LNCAP (cell line): ENCODE data around the gene EXOSC5.

Experiments used
- TF ChIP-seq, protein P1 (sequence below): fragments of 450-650 bp; IDR thresholded peaks from 2 replicates; pipeline ENCODE4 v1.5.1; 2017; ENCODE audit warnings: mild to moderate bottlenecking

Gene EXOSC5

DNA sequence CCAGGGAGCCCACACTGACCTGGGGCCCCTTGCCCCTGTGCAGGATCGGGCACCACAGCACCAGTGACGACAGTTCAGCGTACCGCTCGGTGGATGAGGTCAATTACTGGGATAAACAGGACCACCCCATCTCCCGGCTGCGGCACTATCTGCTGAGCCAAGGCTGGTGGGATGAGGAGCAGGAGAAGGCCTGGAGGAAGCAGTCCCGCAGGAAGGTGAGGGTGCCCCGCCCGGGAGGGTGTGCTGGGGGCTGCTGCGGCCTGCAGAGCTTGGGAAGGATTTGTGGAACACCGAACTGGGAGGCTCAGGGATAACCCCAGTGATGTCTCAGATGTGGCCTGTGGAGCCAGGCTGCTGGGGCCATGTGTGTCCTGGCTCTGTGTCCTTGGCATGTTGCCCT is 25.8 kb upstream of the EXOSC5 start:
- TF ChIP-seq, protein P1, sequence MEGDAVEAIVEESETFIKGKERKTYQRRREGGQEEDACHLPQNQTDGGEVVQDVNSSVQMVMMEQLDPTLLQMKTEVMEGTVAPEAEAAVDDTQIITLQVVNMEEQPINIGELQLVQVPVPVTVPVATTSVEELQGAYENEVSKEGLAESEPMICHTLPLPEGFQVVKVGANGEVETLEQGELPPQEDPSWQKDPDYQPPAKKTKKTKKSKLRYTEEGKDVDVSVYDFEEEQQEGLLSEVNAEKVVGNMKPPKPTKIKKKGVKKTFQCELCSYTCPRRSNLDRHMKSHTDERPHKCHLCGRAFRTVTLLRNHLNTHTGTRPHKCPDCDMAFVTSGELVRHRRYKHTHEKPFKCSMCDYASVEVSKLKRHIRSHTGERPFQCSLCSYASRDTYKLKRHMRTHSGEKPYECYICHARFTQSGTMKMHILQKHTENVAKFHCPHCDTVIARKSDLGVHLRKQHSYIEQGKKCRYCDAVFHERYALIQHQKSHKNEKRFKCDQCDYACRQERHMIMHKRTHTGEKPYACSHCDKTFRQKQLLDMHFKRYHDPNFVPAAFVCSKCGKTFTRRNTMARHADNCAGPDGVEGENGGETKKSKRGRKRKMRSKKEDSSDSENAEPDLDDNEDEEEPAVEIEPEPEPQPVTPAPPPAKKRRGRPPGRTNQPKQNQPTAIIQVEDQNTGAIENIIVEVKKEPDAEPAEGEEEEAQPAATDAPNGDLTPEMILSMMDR = no peak

DNA sequence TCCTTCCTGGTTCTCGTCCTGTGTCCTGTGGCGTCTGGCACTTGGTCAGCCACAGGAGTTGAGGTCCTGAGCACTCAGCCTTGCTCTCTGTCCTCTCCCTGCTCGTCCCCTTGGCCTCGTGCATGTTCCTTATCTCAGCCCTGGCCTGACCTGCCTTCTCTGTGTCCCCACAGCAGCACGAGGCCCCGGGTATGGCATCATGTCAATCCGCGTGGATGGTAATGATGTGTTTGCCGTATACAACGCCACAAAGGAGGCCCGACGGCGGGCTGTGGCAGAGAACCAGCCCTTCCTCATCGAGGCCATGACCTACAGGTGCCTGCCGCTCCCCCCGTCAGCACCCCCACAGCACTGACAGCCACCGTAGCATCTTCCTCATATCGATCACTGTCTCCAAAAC is 25.3 kb upstream of the EXOSC5 start:
- TF ChIP-seq, protein P1 = no peak

DNA sequence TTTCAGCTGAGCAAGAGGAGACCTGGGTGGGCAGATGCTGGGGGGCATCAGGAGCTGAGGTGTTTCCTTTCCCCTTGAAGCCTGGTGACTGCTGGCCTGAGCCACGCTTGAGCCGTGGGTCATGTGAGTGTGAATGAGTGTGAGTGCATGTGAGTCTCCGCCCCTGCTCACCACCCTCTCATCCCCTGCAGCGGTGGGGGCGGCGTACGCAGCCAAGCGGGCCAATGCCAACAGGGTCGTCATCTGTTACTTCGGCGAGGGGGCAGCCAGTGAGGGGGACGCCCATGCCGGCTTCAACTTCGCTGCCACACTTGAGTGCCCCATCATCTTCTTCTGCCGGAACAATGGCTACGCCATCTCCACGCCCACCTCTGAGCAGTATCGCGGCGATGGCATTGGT is 24.8 kb upstream of the EXOSC5 start:
- TF ChIP-seq, protein P1 = no peak

DNA sequence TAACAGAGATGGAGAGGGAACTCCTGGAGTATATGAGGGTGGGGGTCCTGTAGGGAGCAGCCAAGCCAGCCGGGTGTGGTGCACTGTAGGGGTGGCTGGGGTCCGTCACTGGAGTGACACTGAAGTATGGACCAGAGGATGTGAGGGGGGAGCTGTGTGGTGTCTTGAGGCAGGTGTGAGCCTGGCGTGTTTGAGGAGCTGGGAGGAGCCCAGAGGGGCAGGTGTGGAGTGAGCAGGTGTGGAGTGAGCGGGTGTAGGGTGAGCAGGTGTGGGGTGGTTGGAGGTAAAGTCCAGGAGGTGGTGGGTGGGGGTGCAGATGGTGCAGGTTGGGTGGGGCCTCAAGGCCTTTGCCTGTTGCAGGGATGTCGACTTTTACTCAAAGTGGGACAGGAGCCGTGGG is 24.2 kb upstream of the EXOSC5 start:
- TF ChIP-seq, protein P1 = no peak

DNA sequence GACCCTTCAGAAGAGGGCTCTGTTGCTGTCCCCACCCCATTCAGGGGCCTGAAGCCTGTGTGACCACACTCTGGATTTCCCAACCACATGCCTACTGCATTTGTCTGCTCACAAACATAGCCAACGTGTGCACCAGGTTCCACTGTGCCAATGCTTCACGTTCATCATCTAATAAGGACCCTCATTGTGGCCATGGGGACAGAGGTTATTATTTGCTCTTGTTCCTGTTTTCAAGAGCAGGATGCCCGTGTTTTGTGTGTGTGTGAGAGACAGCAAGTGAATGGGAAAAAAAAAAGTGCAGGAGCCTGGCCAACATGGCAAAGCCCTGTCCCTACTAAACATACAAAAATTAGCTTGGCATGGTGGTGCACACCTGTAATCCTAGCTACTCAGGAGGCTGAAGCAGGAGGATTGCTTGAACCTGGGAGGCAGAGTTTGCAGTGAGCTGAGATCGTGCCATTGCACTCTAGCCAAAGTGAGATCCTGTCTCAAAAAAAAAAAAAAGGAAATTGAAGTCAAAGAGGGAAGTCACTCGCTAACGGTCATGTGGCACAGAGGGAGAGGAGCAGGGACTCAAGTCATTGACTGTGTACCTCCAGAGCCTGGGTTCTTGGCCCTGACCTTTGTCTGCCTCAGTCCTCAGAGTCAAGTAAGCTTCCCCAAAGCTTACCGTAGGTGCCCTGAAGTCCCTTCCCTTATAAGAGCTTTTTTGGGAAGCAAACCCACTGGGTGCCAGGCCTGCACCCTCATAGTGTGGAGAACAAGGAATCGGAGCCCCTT is 23.1 kb upstream of the EXOSC5 start:
- TF ChIP-seq, protein P1 = no peak

DNA sequence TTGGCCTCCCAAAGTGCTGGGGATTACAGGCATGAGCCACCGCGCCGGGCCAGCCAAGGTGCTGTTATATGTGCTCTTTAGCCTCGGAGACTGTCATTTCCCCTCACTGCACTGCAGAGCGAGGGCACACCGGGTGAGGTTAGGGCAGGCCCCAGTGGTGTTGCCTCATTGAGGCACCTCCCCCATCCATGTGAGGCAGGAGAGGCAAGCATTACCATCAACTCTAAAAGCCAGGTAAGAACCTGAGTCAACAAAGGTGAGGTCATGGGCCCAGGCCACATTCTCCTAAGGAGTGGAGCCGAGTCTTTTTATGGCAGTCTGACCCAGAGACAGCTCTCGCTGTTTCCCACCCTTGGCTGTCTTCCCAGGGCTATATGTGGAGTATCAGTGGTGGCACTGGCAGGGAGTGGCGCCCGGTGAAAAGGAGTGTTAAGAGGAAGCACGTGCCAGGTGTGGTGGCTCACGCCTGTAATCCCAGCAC is 19.1 kb upstream of the EXOSC5 start:
- TF ChIP-seq, protein P1 = no peak

GRCh38 chr19:41415154-41415571 is 18.0 kb upstream of the EXOSC5 start:
- TF ChIP-seq, protein P1 = no peak

GRCh38 chr19:41414461-41414860 is 17.3 kb upstream of the EXOSC5 start:
- TF ChIP-seq, protein P1 = no peak
